GM23338 (cell line): Measurements from ENCODE around the gene ARAF. TPM values are rescaled to one million over a fixed set of nuclear protein-coding genes. Genes with fewer than 3 reads are reported as not detected.
A peak's percentile ranks its signal among the peaks of the same experiment; 100 is the strongest.

Source experiments
- ATAC-seq: fragments of 200-7000 bp; cut with Tn5 transposase; 3 replicates; pipeline ENCODE4 v1.9.1; 2020
- DNase-seq: peaks from one replicate; pipeline ENCODE4 v3.0.0-alpha.2; 2015; ENCODE audit warnings: low spot score
- H2AFZ ChIP-seq: fragments of 200-600 bp; sonication (generic); 2 replicates; pipeline ENCODE4 v1.8.0; 2016; ENCODE audit warnings: antibody characterized with exemption, mild to moderate bottlenecking, moderate library complexity
- H3F3A ChIP-seq: fragments of 200-600 bp; sonication (generic); replicated peaks from 2 replicates; pipeline ENCODE4 v1.8.0; 2017; ENCODE audit warnings: antibody characterized with exemption, mixed run types, low read depth
- H3K27ac ChIP-seq: fragments of 200-600 bp; sonication (generic); 2 replicates; pipeline ENCODE4 v1.6.1; 2016; ENCODE audit warnings: low read depth
- H3K27me3 ChIP-seq: fragments of 200-600 bp; sonication (generic); 2 replicates; pipeline ENCODE4 v1.8.0; 2016; ENCODE audit warnings: mild to moderate bottlenecking, mixed run types, moderate library complexity; ENCODE audit not compliant: insufficient read depth
- H3K36me3 ChIP-seq: fragments of 200-600 bp; sonication (generic); 2 replicates; pipeline ENCODE4 v1.8.0; 2016; ENCODE audit warnings: mild to moderate bottlenecking; ENCODE audit not compliant: insufficient read depth
- H3K4me1 ChIP-seq: fragments of 200-600 bp; sonication (generic); 2 replicates; pipeline ENCODE4 v1.8.0; 2016; ENCODE audit warnings: mild to moderate bottlenecking, moderate library complexity; ENCODE audit not compliant: insufficient read depth
- H3K4me2 ChIP-seq: fragments of 200-600 bp; sonication (generic); 2 replicates; pipeline ENCODE4 v1.7.1; 2017; ENCODE audit warnings: mixed run types
- H3K4me3 ChIP-seq: fragments of 200-600 bp; sonication (generic); 2 replicates; pipeline ENCODE4 v1.6.1; 2016; ENCODE audit warnings: mixed run types
- H3K79me2 ChIP-seq: fragments of 200-600 bp; sonication (generic); replicated peaks from 2 replicates; pipeline ENCODE4 v1.8.0; 2017; ENCODE audit warnings: mild to moderate bottlenecking; ENCODE audit not compliant: insufficient read depth
- H3K9me2 ChIP-seq: fragments of 200-600 bp; sonication (generic); 2 replicates; pipeline ENCODE4 v1.8.0; 2017; ENCODE audit not compliant: insufficient read depth
- H4K20me1 ChIP-seq: fragments of 200-600 bp; sonication (generic); replicated peaks from 2 replicates; pipeline ENCODE4 v1.8.0; 2017; ENCODE audit warnings: mild to moderate bottlenecking; ENCODE audit not compliant: insufficient read depth
- H3K27ac Mint-ChIP-seq: 2 replicates; pipeline ENCODE4 v1.8.0; 2020; ENCODE audit warnings: inconsistent platforms, mild to moderate bottlenecking, moderate library complexity, mixed read lengths
- H3K27me3 Mint-ChIP-seq: 3 replicates; pipeline ENCODE4 v1.8.0; 2022; ENCODE audit warnings: low read depth, mild to moderate bottlenecking, moderate library complexity, mixed read lengths, inconsistent platforms; ENCODE audit not compliant: insufficient read depth, poor library complexity
- H3K36me3 Mint-ChIP-seq: 3 replicates; pipeline ENCODE4 v1.8.0; 2021; ENCODE audit warnings: low read depth, mild to moderate bottlenecking, inconsistent platforms, moderate library complexity, mixed read lengths
- H3K4me1 Mint-ChIP-seq: 3 replicates; pipeline ENCODE4 v1.8.0; 2020; ENCODE audit warnings: mild to moderate bottlenecking, inconsistent platforms, mixed read lengths
- H3K4me3 Mint-ChIP-seq: 3 replicates; pipeline ENCODE4 v1.8.0; 2021; ENCODE audit warnings: moderate library complexity, mild to moderate bottlenecking, inconsistent platforms, mixed read lengths
- H3K9me3 Mint-ChIP-seq: 3 replicates; pipeline ENCODE4 v1.8.0; 2020; ENCODE audit warnings: moderate library complexity, mild to moderate bottlenecking, inconsistent platforms, mixed read lengths
- CREB1 ChIP-seq: fragments of 250-450 bp; sonication (Bioruptor Pico); IDR thresholded peaks from 2 replicates; pipeline ENCODE4 v1.5.0; 2020; ENCODE audit warnings: low read depth, mild to moderate bottlenecking, moderate library complexity
- CTCF ChIP-seq, 2 experiments: fragments of 200-600 bp in 1 of 2; sonication (generic) in 1 of 2; conservative IDR thresholded peaks; 2 replicates each; pipeline versions ENCODE4 v1.5.1 to v1.6.1; 2016 to 2017; ENCODE audit warnings: antibody characterized with exemption in 2 of 2, low read depth in 2 of 2, mild to moderate bottlenecking in 2 of 2, moderate library complexity in 1 of 2
- ETS1 ChIP-seq: IDR thresholded peaks from 2 replicates; pipeline ENCODE4 v1.6.1; 2016; ENCODE audit warnings: antibody characterized with exemption
- EZH2 ChIP-seq: fragments of 200-600 bp; sonication (generic); IDR thresholded peaks from one replicate; pipeline ENCODE4 v1.8.0; 2017; ENCODE audit warnings: antibody characterized with exemption, mild to moderate bottlenecking, low read depth; ENCODE audit not compliant: unreplicated experiment
- EZH2phosphoT487 ChIP-seq: fragments of 200-600 bp; sonication (generic); IDR thresholded peaks from one replicate; pipeline ENCODE4 v1.8.1; 2018; ENCODE audit warnings: antibody characterized with exemption; ENCODE audit not compliant: unreplicated experiment
- JUNB ChIP-seq: IDR thresholded peaks from one replicate; pipeline ENCODE4 v1.6.1; 2016; ENCODE audit warnings: antibody characterized with exemption; ENCODE audit not compliant: unreplicated experiment
- POLR2AphosphoS5 ChIP-seq: IDR thresholded peaks from 2 replicates; pipeline ENCODE4 v1.6.1; 2016; ENCODE audit warnings: antibody characterized with exemption, low read depth
- REST ChIP-seq: IDR thresholded peaks from one replicate; pipeline ENCODE4 v1.6.1; 2018; ENCODE audit warnings: antibody characterized with exemption; ENCODE audit not compliant: unreplicated experiment
- ZNF114 ChIP-seq: fragments of 250-450 bp; sonication (Bioruptor Pico); IDR thresholded peaks from 2 replicates; pipeline ENCODE4 v1.5.0; 2020; ENCODE audit warnings: mild to moderate bottlenecking, moderate library complexity
- ZNF462 ChIP-seq: fragments of 250-450 bp; sonication (Bioruptor Pico); IDR thresholded peaks from 2 replicates; pipeline ENCODE4 v1.5.0; 2020; ENCODE audit warnings: mild to moderate bottlenecking, moderate library complexity
- polyA plus RNA-seq: library from polyadenylated mRNA; unstranded; fragments of >200 nt; fragmentation: Nextera tagmentation; extraction: Ambion mirVana; gene quantifications from 2 replicates; pipeline ENCODE4 v1.2.1, GENCODE V29; 2016
- total RNA-seq: library from RNA; depleted of rRNA; stranded (reverse); fragments of >200 nt; shearing (Covaris generic); gene quantifications from 2 replicates; pipeline ENCODE4 v1.2.3, GENCODE V29; 2014

The ARAF gene
- total and polyA plus RNA-seq, 2 experiments from 2014 or later = 28.2 to 43.9 TPM

- Mint-ChIP-seq H3K36me3 (peaks cover 19% of the 10 kb centered on the region), H3K9me3 (no peaks in the 10 kb centered on the region), H3K4me1 (peaks cover 25% of the 10 kb centered on the region), H3K27ac (peak overlapping the region; percentile 89), H3K27me3 (no peaks in the 10 kb centered on the region), H3K4me3 (peak overlapping the region; percentile 90)
- Histone ChIP-seq H3K4me3 (peak overlapping the region; percentile 73), H4K20me1 (no peaks in the 10 kb centered on the region), H3K4me1 (peaks cover 7% of the 10 kb centered on the region; the same call in 1 of the 2 replicates), H3K9me2 (no peaks in the 10 kb centered on the region), H3K36me3 (no peaks in the 10 kb centered on the region), H2AFZ (no peak overlapping the region), H3F3A (no peaks in the 10 kb centered on the region), H3K4me2 (peak overlapping the region; percentile 81), H3K27me3 (no peaks in the 10 kb centered on the region), H3K79me2 (peaks cover 9% of the 10 kb centered on the region; the same call in 1 of the 2 replicates), H3K27ac (no peak overlapping the region; the same call in 1 of the 2 replicates)
- TF ChIP-seq CREB1 (CRISPR knock-in tag) (no peak), ZNF114 (CRISPR knock-in tag) (no peak), EZH2 (no peak), CTCF (conservative IDR thresholded peaks at IDR 0.05; ENCODE audit: low read depth in 2 of 2) (no peak), REST (no peak), ETS1 (no peak), POLR2AphosphoS5 (no peak), ZNF462 (CRISPR knock-in tag) (no peak), EZH2phosphoT487 (no peak), JUNB (no peak)
- peak; percentile 30 for DNase-seq
- peak; percentile 4 for ATAC-seq
Observed at GRCh38 chrX:47560179-47560933, 649 bp upstream of the ARAF start.
